Right atrium auricular region (tissue), 2 donors: ENCODE measurements around the gene NHERF2. TPM values are rescaled to one million over a fixed set of nuclear protein-coding genes. Genes with fewer than 3 reads are reported as not detected.

Experiments used
- DNase-seq: peaks from one replicate; pipeline ENCODE4 v3.0.0-alpha.2; 2019; ENCODE audit warnings: low spot score
- H3K27ac ChIP-seq, 2 donors: fragments of 200-600 bp; sonication (generic); 1 replicate in 1 of 2; 2 replicates in 1 of 2; pipeline ENCODE4 v1.5.1; 2016 to 2019
- H3K27me3 ChIP-seq, 2 donors: fragments of 200-600 bp; sonication (generic); one replicate each; pipeline versions ENCODE4 v1.5.1 to v1.6.0; 2017 to 2019
- H3K36me3 ChIP-seq: fragments of 200-600 bp; sonication (generic); one replicate; pipeline ENCODE4 v1.5.1; 2016
- H3K4me1 ChIP-seq, 2 donors: fragments of 200-600 bp; sonication (generic); one replicate each; pipeline versions ENCODE4 v1.5.1 to v1.6.0; 2017 to 2019
- H3K4me3 ChIP-seq, 2 donors: fragments of 200-600 bp; sonication (generic); 1 replicate in 1 of 2; 2 replicates in 1 of 2; pipeline ENCODE4 v1.5.1; 2017 to 2019; ENCODE audit warnings: mild to moderate bottlenecking in 1 of 2, moderate library complexity in 1 of 2
- H3K9me3 ChIP-seq, 2 donors: fragments of 200-600 bp; sonication (generic); one replicate each; pipeline ENCODE4 v1.5.1; 2019
- total RNA-seq, 2 donors: library from RNA; depleted of rRNA; stranded (reverse); fragments of >200 nt; gene quantifications; one replicate each; pipeline ENCODE4 v1.1.0, GENCODE V29; 2016
- TF ChIP-seq, protein P1 (sequence below), 2 donors: fragments of 200-600 bp; sonication (generic); IDR thresholded peaks; one replicate each; pipeline ENCODE4 v1.5.1; 2019; ENCODE audit warnings: antibody characterized with exemption in 2 of 2

NHERF2 gene
- total RNA-seq, 2 donors from 2014 or later, result 187 to 213 TPM

DNA sequence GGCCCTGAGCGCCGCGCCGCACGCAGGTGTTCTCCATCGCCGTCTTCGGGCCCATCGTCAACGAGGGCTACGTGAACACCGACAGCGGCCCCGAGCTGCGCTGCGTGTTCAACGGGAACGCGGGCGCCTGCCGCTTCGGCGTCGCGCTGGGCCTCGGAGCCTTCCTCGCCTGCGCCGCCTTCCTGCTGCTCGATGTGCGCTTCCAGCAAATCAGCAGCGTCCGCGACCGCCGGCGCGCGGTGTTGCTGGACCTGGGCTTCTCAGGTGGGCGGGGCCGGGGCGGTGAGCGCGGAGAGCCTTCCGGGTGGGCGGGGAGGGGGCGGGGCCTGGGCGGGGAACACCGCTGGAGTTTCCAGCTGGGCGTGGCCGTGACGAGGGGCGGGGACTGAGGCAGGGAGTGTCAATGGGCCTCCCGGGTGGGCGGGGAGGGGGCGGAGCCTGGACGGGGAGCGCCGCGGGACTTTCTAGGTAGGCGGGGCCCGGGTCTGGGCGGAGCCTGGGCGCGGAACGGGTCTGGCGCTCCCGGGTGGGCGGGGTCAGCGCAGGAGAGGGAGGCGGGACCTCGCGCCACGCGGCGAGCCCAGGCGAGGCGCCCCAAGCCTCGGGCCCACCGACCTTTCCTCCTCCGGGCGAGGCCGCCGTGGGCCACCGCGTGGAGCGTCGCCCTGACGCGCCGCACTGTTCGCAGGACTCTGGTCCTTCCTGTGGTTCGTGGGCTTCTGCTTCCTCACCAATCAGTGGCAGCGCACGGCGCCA lies 34.6 kb upstream of the NHERF2 start:
- Histone ChIP-seq H3K36me3 (peaks cover 2% of the 10 kb centered on the region), H3K27me3 (peaks cover 16 to 26% of the 10 kb centered on the region in 2 donors), H3K4me1 (peaks cover 0 to 33% of the 10 kb centered on the region in 2 donors), H3K27ac (peak overlapping the region in 1 of 2 donors; percentile 24), H3K9me3 (no peaks in the 10 kb centered on the region), H3K4me3 (peak overlapping the region; percentile 19 to 55)
- TF ChIP-seq, protein P1, sequence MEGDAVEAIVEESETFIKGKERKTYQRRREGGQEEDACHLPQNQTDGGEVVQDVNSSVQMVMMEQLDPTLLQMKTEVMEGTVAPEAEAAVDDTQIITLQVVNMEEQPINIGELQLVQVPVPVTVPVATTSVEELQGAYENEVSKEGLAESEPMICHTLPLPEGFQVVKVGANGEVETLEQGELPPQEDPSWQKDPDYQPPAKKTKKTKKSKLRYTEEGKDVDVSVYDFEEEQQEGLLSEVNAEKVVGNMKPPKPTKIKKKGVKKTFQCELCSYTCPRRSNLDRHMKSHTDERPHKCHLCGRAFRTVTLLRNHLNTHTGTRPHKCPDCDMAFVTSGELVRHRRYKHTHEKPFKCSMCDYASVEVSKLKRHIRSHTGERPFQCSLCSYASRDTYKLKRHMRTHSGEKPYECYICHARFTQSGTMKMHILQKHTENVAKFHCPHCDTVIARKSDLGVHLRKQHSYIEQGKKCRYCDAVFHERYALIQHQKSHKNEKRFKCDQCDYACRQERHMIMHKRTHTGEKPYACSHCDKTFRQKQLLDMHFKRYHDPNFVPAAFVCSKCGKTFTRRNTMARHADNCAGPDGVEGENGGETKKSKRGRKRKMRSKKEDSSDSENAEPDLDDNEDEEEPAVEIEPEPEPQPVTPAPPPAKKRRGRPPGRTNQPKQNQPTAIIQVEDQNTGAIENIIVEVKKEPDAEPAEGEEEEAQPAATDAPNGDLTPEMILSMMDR (IDR thresholded peaks at IDR 0.05), result no peak
- DNase-seq, result peak; percentile 90

DNA sequence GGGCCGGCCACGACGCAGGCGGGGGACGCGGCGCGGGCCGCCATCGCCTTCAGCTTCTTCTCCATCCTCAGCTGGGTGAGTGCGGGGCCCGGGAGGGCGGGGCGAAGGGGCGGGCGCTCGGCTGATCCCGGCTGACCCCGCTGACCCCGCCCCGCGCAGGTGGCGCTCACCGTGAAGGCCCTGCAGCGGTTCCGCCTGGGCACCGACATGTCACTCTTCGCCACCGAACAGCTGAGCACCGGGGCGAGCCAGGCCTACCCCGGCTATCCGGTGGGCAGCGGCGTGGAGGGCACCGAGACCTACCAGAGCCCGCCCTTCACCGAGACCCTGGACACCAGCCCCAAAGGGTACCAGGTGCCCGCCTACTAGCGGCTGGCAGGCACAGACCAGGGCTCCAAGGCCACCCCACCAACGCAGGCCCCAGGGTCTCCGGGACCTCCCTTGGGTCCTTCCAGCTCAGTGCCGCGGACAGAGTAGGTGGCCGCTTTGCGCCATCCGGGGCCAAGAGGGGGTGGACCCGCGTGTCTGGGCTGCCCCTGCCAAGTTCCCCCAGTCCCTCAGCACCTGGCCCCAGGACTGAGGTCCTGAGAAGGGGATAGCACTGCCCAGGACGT lies 33.9 kb upstream of the NHERF2 start:
- Histone ChIP-seq H3K27ac (no peak overlapping the region), H3K4me1 (peaks cover 0 to 33% of the 10 kb centered on the region in 2 donors), H3K9me3 (no peaks in the 10 kb centered on the region), H3K36me3 (peaks cover 4% of the 10 kb centered on the region), H3K4me3 (peak overlapping the region in 1 of 2 donors; percentile 55), H3K27me3 (peaks cover 16 to 26% of the 10 kb centered on the region in 2 donors)
- DNase-seq, result no peak
- TF ChIP-seq, protein P1 (IDR thresholded peaks at IDR 0.05), result no peak

DNA sequence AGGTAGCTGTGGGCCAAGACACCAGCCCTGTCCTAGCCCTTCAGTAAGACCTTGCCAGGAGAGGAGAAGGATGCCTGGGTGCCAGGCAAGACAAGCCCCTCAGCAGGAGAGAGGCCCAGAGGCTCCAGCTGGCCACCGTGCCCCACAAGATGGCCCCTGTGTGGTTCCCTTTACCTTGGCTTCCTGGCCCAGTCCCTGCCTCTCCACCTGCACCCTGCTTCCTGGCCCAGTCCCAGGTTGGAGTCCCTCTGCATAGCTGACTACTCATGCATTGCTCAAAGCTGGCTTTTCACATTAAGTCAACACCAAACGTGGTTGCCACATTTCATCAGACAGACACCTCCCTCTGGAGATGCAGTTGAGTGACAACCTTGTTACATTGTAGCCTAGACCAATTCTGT lies 33.0 kb upstream of the NHERF2 start:
- Histone ChIP-seq H3K4me3 (no peak overlapping the region), H3K36me3 (peaks cover 13% of the 10 kb centered on the region), H3K4me1 (peaks cover 0 to 33% of the 10 kb centered on the region in 2 donors), H3K9me3 (no peaks in the 10 kb centered on the region), H3K27me3 (peaks cover 16 to 24% of the 10 kb centered on the region in 2 donors), H3K27ac (no peak overlapping the region)
- no peak for DNase-seq
- TF ChIP-seq, protein P1 (IDR thresholded peaks at IDR 0.05), result no peak

DNA sequence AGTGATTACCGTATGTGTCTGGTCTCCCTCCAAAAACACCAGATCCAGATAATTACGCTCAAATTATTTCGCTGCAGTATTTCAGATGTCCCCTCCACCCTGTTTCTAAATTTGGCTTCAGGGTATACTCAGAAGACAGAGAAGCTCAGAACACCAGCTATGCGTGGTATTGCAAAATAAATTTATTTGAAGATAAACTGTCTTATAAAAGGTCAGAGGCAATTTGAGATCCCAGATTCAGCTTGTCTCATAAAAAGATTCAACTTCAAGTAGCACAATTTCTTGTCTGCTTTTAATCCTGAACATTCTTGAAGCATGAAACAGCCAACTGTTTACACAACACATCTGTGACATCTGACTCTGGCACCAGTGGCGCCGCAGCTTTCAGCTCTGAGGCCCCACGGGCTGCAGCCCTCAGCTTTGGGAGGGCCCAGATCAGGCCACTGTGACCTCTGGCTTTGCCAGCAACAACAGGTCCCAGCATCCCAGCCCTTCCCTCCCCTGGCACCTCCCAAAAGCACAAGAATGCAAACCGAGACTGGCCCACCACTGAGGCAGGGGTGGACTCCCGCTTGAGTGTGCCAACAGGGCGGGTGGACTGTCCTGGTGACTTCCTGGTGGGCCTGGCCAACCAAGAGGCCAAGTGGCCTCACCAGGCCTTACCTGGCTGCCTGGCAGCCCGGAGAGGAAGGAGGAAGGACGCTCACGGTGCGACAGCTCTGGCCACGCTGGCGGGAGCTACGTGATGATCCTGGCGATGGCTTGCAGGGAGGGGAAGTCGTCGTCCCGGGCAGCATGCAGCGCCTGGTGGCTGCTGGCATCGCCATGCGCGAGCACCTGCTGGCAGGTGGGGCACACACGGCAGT lies 29.0 kb upstream of the NHERF2 start:
- Histone ChIP-seq H3K36me3 (peaks cover 51% of the 10 kb centered on the region), H3K27ac (no peak overlapping the region), H3K27me3 (no peaks in the 10 kb centered on the region), H3K9me3 (no peaks in the 10 kb centered on the region), H3K4me1 (no peaks in the 10 kb centered on the region), H3K4me3 (no peak overlapping the region)
- TF ChIP-seq, protein P1 (IDR thresholded peaks at IDR 0.05), result no peak
- DNase-seq, result no peak

- H3K9me3 ChIP-seq, result no peaks in the 10 kb centered on the region
- peaks cover 0 to under 1% of the 10 kb centered on the region in 2 donors for H3K4me1 ChIP-seq
- H3K27me3 ChIP-seq, result no peaks in the 10 kb centered on the region
- H3K36me3 ChIP-seq, result peaks cover 58% of the 10 kb centered on the region
- H3K27ac ChIP-seq, result no peak overlapping the region
- no peak for DNase-seq
- no peak overlapping the region for H3K4me3 ChIP-seq
- TF ChIP-seq, protein P1 (IDR thresholded peaks at IDR 0.05), result no peak
Observed at GRCh38 chr16:1998360-1998835, 28.3 kb upstream of the NHERF2 start.
